Testis (tissue), 3 donors: ENCODE results near the gene ARAP1. TPM values are rescaled to one million over a fixed set of nuclear protein-coding genes. Genes with fewer than 3 reads are reported as not detected.

Experiments
- DNase-seq: peaks from one replicate; pipeline ENCODE4 v3.0.0-alpha.2; 2019
- H3K27ac ChIP-seq, 2 donors: fragments of 200-600 bp; sonication (generic); one replicate each; pipeline ENCODE4 v1.5.1; 2019
- H3K27me3 ChIP-seq: fragments of 200-600 bp; sonication (generic); one replicate; pipeline ENCODE4 v1.5.1; 2019
- H3K36me3 ChIP-seq: fragments of 200-600 bp; sonication (generic); one replicate; pipeline ENCODE4 v1.5.1; 2017; ENCODE audit warnings: low read depth; ENCODE audit errors: missing control alignments
- H3K4me1 ChIP-seq: fragments of 200-600 bp; sonication (generic); one replicate; pipeline ENCODE4 v1.5.1; 2019
- H3K4me3 ChIP-seq, 2 donors: fragments of 200-600 bp; sonication (generic); one replicate each; pipeline ENCODE4 v1.5.1; 2017 to 2019
- H3K9me3 ChIP-seq: fragments of 200-600 bp; sonication (generic); one replicate; pipeline ENCODE4 v1.5.1; 2017
- POLR2A ChIP-seq: fragments of 450-650 bp; IDR thresholded peaks from one replicate; pipeline ENCODE4 v1.6.1; 2017; ENCODE audit warnings: antibody characterized with exemption, mild to moderate bottlenecking, moderate library complexity
- WGBS, 2 donors: methylation state at CpG; one replicate each; pipeline ENCODE4 v1.1.5; 2018; 5-methylcytosine and 5-hydroxymethylcytosine counted together
- intact Hi-C: fragments of 100-400 bp; cut with DNase I; formaldehyde crosslinking; loops from one replicate; pipeline ENCODE4 v1.15.1; 2023; ENCODE audit warnings: low total_unique reads
- polyA plus RNA-seq: library from polyadenylated mRNA; stranded (reverse); fragments of 350-450 nt; fragmentation: Illumina TruSeq; extraction: RNeasy Lipid Tissue Mini Kit (QIAGEN cat#74804); gene quantifications from one replicate; pipeline ENCODE4 v1.2.3, GENCODE V29; 2014; ENCODE audit warnings: low read depth, low replicate concordance; ENCODE audit not compliant: insufficient read depth
- total RNA-seq, 2 donors: library from RNA; depleted of rRNA; stranded (reverse); fragments of >200 nt; gene quantifications; one replicate each; pipeline ENCODE4 v1.2.3, GENCODE V29; 2016
- TF ChIP-seq, protein P1 (sequence below), 3 experiments: fragments of 450-650 bp in 2 of 3; fragments of 200-600 bp in 1 of 3; sonication (generic) in 1 of 3; IDR thresholded peaks; one replicate each; pipeline ENCODE4 v1.5.1; 2016 to 2019; ENCODE audit warnings: antibody characterized with exemption in 3 of 3, mild to moderate bottlenecking in 2 of 3, moderate library complexity in 1 of 3

ARAP1 gene
- total and polyA plus RNA-seq, 3 donors from 2014 or later = 46.9 to 88.3 (median 65.2) TPM

DNA sequence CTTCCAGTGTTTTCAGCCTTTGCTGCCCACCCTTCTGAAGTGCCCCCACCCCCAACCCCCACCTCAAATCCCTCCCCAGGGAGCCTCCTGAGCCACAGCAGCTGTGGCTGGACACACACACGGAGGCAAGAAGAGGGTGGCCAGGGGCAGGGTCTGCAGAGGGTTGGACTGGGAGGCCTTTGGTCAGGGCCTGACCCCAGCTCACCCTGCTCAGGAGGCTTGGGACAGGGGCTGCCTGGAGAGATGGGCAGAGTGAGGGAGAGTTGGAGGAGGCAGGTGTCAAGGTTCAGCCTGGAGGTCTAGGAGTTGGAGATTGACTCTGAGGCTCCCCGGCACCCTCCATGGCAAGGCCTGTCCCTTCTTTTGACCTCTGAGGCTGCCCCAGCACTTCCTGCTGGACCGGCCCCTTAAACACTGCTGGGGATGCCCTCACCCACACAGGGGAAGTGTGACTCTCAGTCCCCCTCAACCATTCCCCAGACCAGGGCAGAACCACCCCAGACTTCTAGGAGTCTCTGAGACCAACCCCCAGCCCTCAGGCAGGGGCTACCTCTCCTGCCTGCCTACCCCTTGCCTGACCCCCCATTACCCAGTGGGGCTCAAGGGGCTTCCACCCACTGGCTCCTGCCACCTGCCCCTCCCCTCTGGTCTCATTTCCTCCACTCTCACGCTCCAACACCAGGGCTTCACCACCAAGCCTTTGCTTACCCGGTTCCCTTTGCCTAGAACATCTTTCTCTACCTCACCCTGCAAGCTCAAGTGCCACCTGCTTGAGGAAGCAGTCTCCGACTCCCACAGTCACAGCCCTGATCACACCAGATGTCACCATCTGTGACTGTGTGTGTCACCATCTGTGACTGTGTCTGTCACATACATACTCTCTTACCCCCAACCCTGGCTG is 8.6 kb downstream of the ARAP1 start:
- H3K9me3 ChIP-seq = no peaks in the 10 kb centered on the region
- no peaks in the 10 kb centered on the region for H3K4me1 ChIP-seq
- intact Hi-C loops = no loop called here
- H3K4me3 ChIP-seq = no peak overlapping the region
- no peak for DNase-seq
- no peaks in the 10 kb centered on the region for H3K27me3 ChIP-seq
- no peaks in the 10 kb centered on the region for H3K36me3 ChIP-seq
- TF ChIP-seq, protein P1, sequence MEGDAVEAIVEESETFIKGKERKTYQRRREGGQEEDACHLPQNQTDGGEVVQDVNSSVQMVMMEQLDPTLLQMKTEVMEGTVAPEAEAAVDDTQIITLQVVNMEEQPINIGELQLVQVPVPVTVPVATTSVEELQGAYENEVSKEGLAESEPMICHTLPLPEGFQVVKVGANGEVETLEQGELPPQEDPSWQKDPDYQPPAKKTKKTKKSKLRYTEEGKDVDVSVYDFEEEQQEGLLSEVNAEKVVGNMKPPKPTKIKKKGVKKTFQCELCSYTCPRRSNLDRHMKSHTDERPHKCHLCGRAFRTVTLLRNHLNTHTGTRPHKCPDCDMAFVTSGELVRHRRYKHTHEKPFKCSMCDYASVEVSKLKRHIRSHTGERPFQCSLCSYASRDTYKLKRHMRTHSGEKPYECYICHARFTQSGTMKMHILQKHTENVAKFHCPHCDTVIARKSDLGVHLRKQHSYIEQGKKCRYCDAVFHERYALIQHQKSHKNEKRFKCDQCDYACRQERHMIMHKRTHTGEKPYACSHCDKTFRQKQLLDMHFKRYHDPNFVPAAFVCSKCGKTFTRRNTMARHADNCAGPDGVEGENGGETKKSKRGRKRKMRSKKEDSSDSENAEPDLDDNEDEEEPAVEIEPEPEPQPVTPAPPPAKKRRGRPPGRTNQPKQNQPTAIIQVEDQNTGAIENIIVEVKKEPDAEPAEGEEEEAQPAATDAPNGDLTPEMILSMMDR (IDR thresholded peaks at IDR 0.05) = no peak
- no peak for TF ChIP-seq POLR2A
- WGBS, 2 donors = 82 to 92% methylated on average over 5 to 6 of the region's 6 CpGs
- H3K27ac ChIP-seq = no peak overlapping the region

DNA sequence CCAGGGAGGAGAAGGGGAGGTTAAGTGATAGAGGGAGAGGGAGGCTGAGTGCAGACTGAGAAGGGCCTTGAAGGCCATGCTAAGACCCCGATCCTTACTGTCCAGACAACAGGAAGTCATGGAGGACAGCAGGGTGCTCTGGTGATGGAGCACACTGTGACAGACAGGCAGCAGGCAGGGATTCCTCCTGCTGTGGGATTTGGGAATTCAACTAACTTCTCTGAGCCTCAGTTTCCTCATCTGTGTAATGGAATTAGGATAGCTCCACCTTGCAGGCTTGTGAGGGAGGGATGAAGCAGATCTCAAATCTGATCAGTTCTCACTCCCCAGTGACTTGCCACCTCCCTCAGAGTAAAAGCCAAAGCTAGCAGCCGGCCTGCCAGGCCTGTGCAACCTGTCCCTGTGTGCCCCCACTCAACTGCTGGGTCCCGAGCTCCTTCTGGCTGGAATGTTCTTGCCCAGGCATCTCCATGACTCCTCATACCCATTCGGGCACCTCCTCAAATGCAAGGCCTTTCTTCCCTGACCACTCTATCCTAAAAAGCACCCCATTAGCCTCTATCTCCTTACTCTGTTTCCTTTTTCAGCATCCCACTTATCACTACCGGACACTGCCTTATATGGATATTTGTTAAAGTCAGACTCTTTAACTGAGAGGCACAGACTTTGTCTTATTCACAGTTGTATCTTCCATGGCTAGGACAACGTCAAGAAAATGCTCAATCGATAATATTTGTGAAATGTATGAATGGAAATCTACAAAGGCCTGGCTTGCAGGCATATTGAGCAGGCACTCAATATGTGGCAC is 9.5 kb downstream of the ARAP1 start:
- WGBS, 2 donors = 86 to 87% methylated on average over 7 of the region's 7 CpGs
- intact Hi-C loops = no loop called here

DNA sequence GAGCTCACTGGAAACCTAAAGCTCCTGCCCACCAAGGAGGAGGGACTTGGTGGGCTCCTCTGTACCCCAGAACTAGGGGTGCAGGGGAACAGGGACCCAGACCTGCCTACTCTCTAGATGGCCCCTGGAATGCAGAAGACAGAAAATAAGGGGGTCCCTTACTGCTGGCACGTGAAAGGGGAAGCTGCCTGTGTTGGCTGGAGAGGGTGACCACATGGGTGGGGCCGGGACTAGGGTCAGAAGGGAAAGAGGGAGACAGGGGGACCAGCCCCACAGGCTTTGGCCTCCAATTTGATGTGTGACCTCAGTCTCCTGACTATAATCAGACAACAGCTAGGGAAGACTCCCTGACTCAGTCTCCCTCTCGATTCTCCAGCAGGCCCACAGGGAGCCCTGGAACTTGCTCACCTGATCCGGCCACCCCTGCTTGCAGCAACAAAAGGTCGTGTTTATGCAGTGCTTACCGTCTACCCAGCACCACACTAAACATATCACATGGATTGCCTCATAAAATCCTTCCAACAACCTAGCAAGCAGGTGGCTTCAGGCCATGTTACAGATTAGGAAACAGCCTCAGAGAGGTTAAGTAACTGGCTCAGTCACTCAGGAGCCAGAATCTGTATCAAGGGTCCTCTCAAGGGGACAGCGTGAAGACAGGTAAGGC is 10.2 kb downstream of the ARAP1 start:
- TF ChIP-seq, protein P1 (IDR thresholded peaks at IDR 0.05) = no peak
- TF ChIP-seq POLR2A = no peak
- H3K4me3 ChIP-seq = no peak overlapping the region
- WGBS, 2 donors = 84 to 92% methylated on average over 7 of the region's 7 CpGs
- intact Hi-C loops = no loop called here
- H3K9me3 ChIP-seq = no peaks in the 10 kb centered on the region
- no peaks in the 10 kb centered on the region for H3K4me1 ChIP-seq
- H3K27me3 ChIP-seq = no peaks in the 10 kb centered on the region
- no peak overlapping the region for H3K27ac ChIP-seq
- H3K36me3 ChIP-seq = no peaks in the 10 kb centered on the region
- DNase-seq = no peak

More for the DNA sequence above, 9.5 kb downstream of the ARAP1 start:
- no peak overlapping the region for H3K27ac ChIP-seq
- no peaks in the 10 kb centered on the region for H3K9me3 ChIP-seq
- H3K27me3 ChIP-seq = no peaks in the 10 kb centered on the region
- H3K36me3 ChIP-seq = no peaks in the 10 kb centered on the region
- TF ChIP-seq POLR2A = no peak
- TF ChIP-seq, protein P1 (IDR thresholded peaks at IDR 0.05) = no peak
- H3K4me1 ChIP-seq = no peaks in the 10 kb centered on the region
- H3K4me3 ChIP-seq = no peak overlapping the region
- DNase-seq = no peak

DNA sequence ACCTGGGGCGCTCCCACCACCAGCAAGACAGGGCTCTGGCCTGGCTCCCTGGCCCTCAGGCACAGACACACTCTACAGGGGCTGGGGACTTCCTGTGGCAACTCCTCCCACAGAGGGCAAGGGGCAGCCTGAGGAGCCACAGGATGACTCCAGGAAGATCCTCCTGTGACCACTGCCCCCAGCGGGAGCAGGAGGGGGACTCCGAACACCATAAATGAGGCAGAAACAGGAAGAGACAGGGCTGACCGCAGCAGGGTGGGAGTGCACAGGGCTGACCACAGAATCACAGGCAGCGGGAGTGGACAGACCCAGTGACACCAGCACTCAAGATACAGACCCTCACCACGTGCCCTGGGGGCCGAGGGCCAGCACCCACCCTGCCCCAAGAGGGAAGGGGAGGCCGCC is 10.8 kb downstream of the ARAP1 start:
- H3K4me3 ChIP-seq = no peak overlapping the region
- TF ChIP-seq, protein P1 (IDR thresholded peaks at IDR 0.05) = no peak
- TF ChIP-seq POLR2A = no peak
- no peaks in the 10 kb centered on the region for H3K4me1 ChIP-seq
- DNase-seq = peak; percentile 34
- H3K36me3 ChIP-seq = no peaks in the 10 kb centered on the region
- 56 to 100% methylated on average over 1 to 8 of the region's 8 CpGs for WGBS, 2 donors
- H3K27me3 ChIP-seq = no peaks in the 10 kb centered on the region
- H3K27ac ChIP-seq = no peak overlapping the region
- intact Hi-C loops = no loop called here
- no peaks in the 10 kb centered on the region for H3K9me3 ChIP-seq
